ENCODE results near the gene PFDN5. TPM values are rescaled to one million over a fixed set of nuclear protein-coding genes. Genes with fewer than 3 reads are reported as not detected.
"Not testable (repeated sequence)": the region's sequence is repeated elsewhere in the genome, so short reads cannot be mapped to it uniquely, and the experiment has no call there.

Gene PFDN5
- total RNA-seq, 2 experiments from 2014 or later = 305 to 335 TPM

DNA sequence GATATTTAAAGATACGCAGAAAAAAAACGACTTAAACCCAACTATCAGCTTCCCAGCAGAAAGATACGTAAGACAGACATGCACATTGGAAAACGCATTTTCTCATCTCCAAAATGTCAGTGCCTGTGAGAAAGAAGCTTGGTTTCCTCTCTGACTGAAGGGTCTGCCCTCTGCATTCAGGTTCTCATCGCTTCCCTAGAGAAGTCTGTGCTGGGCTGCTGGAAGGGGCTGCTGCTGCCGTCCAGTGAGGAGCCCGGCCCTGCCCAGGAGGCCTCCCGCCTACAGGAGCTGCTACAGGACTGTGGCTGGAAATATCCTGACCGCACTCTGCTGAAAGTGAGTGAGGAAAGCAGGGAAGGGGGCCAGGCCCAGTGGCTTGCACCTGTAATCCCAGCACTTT lies 4.7 kb upstream of the PFDN5 start:
- ChIA-PET POLR2A (no interaction called here), CTCF (interaction anchor here (0.8 to 5.5 kb wide), 8 partner anchors 9 to 77 kb away, joined by 3 to 22 read pairs (median 4); partner anchors contain the start of genes AAAS, ESPL1 and MYG1)
- Mint-ChIP-seq H3K4me1 (peaks cover 25% of the 10 kb centered on the region), H3K27ac (no peak overlapping the region), H3K9me3 (no peaks in the 10 kb centered on the region), H3K36me3 (ENCODE audit: low read depth) (peaks cover 62% of the 10 kb centered on the region), H3K27me3 (no peaks in the 10 kb centered on the region), H3K4me3 (no peak overlapping the region)
- DNase-seq = no peak

- CTCF ChIA-PET = interaction anchor here (0.7 to 5.5 kb wide), 5 partner anchors 16 to 244 kb away, joined by 3 to 22 read pairs (median 5); partner anchors contain the start of gene AAAS
- no peak for DNase-seq
- POLR2A ChIA-PET = no interaction called here
- no peaks in the 10 kb centered on the region for H3K27me3 Mint-ChIP-seq
- H3K4me3 Mint-ChIP-seq = no peak overlapping the region
- H3K36me3 Mint-ChIP-seq (ENCODE audit: low read depth) = peaks cover 63% of the 10 kb centered on the region
- H3K27ac Mint-ChIP-seq = no peak overlapping the region
- peaks cover 39% of the 10 kb centered on the region for H3K4me1 Mint-ChIP-seq
- no peaks in the 10 kb centered on the region for H3K9me3 Mint-ChIP-seq
Observed at GRCh38 chr12:53292426-53292825, 2.9 kb upstream of the PFDN5 start.

- Mint-ChIP-seq H3K36me3 (ENCODE audit: low read depth) (peaks cover 55% of the 10 kb centered on the region), H3K4me1 (peaks cover 56% of the 10 kb centered on the region), H3K27ac (peak overlapping the region; percentile 91), H3K27me3 (no peaks in the 10 kb centered on the region), H3K4me3 (peak overlapping the region; percentile 97), H3K9me3 (no peaks in the 10 kb centered on the region)
- ChIA-PET CTCF (interaction anchor here (0.5 to 1.8 kb wide), 12 partner anchors 10 to 116 kb away, joined by 3 to 20 read pairs (median 5); partner anchors contain the start of gene AAAS), POLR2A (interaction anchor here (0.5 to 1.1 kb wide), 5 partner anchors 12 to 213 kb away, joined by 3 to 8 read pairs (median 3); partner anchors contain the start of gene AAAS)
- DNase-seq = no peak
Observed at GRCh38 chr12:53295891-53296219, 513 bp downstream of the PFDN5 start.

- not testable (repeated sequence) for DNase-seq, H3K9me3 Mint-ChIP-seq, H3K27ac Mint-ChIP-seq, H3K27me3 Mint-ChIP-seq
- peak overlapping the region; percentile 97 for H3K4me3 Mint-ChIP-seq
- H3K4me1 Mint-ChIP-seq = peaks cover 67% of the 10 kb centered on the region
- ChIA-PET CTCF (interaction anchor here (0.9 to 2.9 kb wide), 6 partner anchors 24 to 231 kb away, joined by 3 to 30 read pairs (median 4); partner anchors contain the start of gene AAAS), POLR2A (interaction anchor here (0.5 kb wide), 1 partner anchor 44 kb away, joined by 3 read pairs; no protein-coding TSS in a partner anchor)
- peaks cover 51% of the 10 kb centered on the region for H3K36me3 Mint-ChIP-seq (ENCODE audit: low read depth)
Observed at GRCh38 chr12:53297106-53297505, 1.8 kb downstream of the PFDN5 start.

DNA sequence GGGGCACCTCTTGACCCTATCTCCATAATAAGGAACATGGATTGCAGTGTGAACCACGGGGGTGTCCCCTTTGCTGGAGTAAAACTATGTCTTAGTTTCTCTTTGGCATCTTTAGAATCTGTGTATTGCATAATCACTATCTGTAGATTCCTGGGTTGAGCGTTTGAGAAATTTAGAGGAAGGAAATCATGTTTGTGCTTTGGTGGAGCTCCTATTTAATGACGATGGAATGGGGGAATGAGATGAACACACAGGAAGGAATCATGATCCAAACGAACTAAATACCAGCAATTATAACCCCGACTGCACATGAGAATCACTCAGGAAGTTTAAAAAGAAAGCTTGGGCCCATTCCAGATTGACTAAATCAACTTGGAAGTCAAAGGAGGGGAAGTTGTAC lies 2.8 kb downstream of the PFDN5 start:
- Mint-ChIP-seq H3K4me3 (no peak overlapping the region), H3K4me1 (peaks cover 75% of the 10 kb centered on the region), H3K27ac (no peak overlapping the region), H3K9me3 (no peaks in the 10 kb centered on the region), H3K36me3 (ENCODE audit: low read depth) (peaks cover 50% of the 10 kb centered on the region), H3K27me3 (no peaks in the 10 kb centered on the region)
- ChIA-PET CTCF (interaction anchor here (0.6 to 2.9 kb wide), 10 partner anchors 10 to 232 kb away, joined by 3 to 30 read pairs (median 3); partner anchors contain the start of gene AAAS), POLR2A (interaction anchor here (1.5 kb wide), 1 partner anchor 23 kb away, joined by 4 read pairs; the partner anchor contains the start of gene AAAS)
- DNase-seq = no peak

DNA sequence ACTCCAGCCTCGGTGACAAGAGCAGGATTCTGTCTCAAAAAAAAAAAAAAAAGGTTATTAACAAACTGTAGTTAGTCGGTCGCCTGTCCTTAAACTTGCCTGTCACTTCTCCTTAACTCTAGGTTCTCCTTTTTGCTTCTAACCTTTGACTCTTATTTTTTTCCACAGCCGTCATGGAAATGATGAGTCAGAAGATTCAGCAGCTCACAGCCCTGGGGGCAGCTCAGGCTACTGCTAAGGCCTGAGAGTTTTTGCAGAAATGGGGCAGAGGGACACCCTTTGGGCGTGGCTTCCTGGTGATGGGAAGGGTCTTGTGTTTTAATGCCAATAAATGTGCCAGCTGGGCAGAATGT lies 3.7 kb downstream of the PFDN5 start:
- no peaks in the 10 kb centered on the region for H3K27me3 Mint-ChIP-seq
- peaks cover 44% of the 10 kb centered on the region for H3K36me3 Mint-ChIP-seq (ENCODE audit: low read depth)
- H3K27ac Mint-ChIP-seq = peak overlapping the region; percentile 86
- ChIA-PET POLR2A (interaction anchor here (1.5 kb wide), 1 partner anchor 22 kb away, joined by 4 read pairs; the partner anchor contains the start of gene AAAS), CTCF (interaction anchor here (0.7 to 2.9 kb wide), 12 partner anchors 8 to 104 kb away, joined by 3 to 30 read pairs (median 3); partner anchors contain the start of genes AAAS and ESPL1)
- peaks cover 73% of the 10 kb centered on the region for H3K4me1 Mint-ChIP-seq
- no peaks in the 10 kb centered on the region for H3K9me3 Mint-ChIP-seq
- peak; percentile 53 for DNase-seq
- H3K4me3 Mint-ChIP-seq = peak overlapping the region; percentile 89

GRCh38 chr12:53299454-53300180 lies 4.3 kb downstream of the PFDN5 start, which contains the start of gene MYG1:
Gene MYG1, plus strand, starts transcription at chr12:53299695. Its CDS starts 43 bp downstream, at chr12:53299738.
- Mint-ChIP-seq H3K27me3 (no peaks in the 10 kb centered on the region), H3K9me3 (no peaks in the 10 kb centered on the region), H3K27ac (peak within 1 kb of the TSS; percentile 86), H3K36me3 (ENCODE audit: low read depth) (peaks cover 39% of the 10 kb centered on the region), H3K4me3 (peak within 1 kb of the TSS; percentile 89), H3K4me1 (peaks cover 68% of the 10 kb centered on the region)
- peak; percentile 90 for DNase-seq
- POLR2A ChIA-PET = interaction anchor here (0.6 kb wide), 1 partner anchor 122 kb away, joined by 3 read pairs; no protein-coding TSS in a partner anchor
- CTCF ChIA-PET = interaction anchor here (0.7 to 2.9 kb wide), 11 partner anchors 9 to 104 kb away, joined by 3 to 30 read pairs (median 3); partner anchors contain the start of genes AAAS and ESPL1

DNA sequence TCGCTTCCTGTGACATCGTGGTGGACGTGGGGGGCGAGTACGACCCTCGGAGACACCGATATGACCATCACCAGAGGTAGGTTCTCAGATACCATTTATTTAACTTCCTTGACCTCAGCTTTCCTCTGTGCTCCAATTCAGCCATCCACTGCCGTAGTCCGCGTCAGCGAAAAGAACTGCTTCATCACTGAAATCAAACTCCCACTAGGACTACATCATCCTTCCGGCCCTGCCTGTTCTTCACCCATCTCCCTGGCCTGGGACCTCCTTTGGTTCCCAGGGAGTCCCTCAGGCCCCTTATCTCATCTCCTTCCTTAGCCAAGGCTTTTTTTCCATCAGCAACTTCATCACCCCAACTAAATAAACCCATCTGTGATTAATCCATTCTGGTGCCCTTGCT lies 4.8 kb downstream of the PFDN5 start:
- peaks cover 38% of the 10 kb centered on the region for H3K36me3 Mint-ChIP-seq (ENCODE audit: low read depth)
- ChIA-PET POLR2A (interaction anchor here (0.6 kb wide), 1 partner anchor 122 kb away, joined by 3 read pairs; no protein-coding TSS in a partner anchor), CTCF (interaction anchor here (0.7 to 3.2 kb wide), 3 partner anchors 21 to 53 kb away, joined by 3 to 30 read pairs (median 16); partner anchors contain the start of gene AAAS)
- peak overlapping the region; percentile 89 for H3K4me3 Mint-ChIP-seq
- no peaks in the 10 kb centered on the region for H3K27me3 Mint-ChIP-seq
- H3K4me1 Mint-ChIP-seq = peaks cover 63% of the 10 kb centered on the region
- no peak for DNase-seq
- H3K9me3 Mint-ChIP-seq = no peaks in the 10 kb centered on the region
- peak overlapping the region; percentile 86 for H3K27ac Mint-ChIP-seq

GRCh38 chr12:53302903-53303302 lies 7.6 kb downstream of the PFDN5 start:
- no peak overlapping the region for H3K4me3 Mint-ChIP-seq
- no peak for DNase-seq
- ChIA-PET CTCF (interaction anchor here (0.7 to 3.2 kb wide), 6 partner anchors 8 to 18 kb away, joined by 3 to 16 read pairs (median 4); partner anchors contain the start of genes AAAS and PFDN5), POLR2A (no interaction called here)
- no peak overlapping the region for H3K27ac Mint-ChIP-seq
- peaks cover 40% of the 10 kb centered on the region for H3K4me1 Mint-ChIP-seq
- no peaks in the 10 kb centered on the region for H3K27me3 Mint-ChIP-seq
- no peaks in the 10 kb centered on the region for H3K9me3 Mint-ChIP-seq
- peaks cover 38% of the 10 kb centered on the region for H3K36me3 Mint-ChIP-seq (ENCODE audit: low read depth)

DNA sequence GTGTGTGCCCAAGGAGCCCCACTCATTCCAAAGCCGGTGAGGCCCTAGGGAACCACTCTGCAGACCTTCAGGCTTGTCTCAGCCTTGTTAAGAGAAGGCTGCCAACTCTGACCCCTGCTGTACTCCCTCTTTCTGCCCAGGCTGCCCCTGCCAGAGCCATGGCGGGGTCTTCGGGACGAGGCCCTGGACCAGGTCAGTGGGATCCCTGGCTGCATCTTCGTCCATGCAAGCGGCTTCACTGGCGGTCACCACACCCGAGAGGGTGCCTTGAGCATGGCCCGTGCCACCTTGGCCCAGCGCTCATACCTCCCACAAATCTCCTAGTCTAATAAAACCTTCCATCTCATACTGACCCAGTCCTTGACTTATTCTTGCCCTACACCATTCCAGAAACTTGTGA lies 11.5 kb downstream of the PFDN5 start:
- peaks cover 10% of the 10 kb centered on the region for H3K4me1 Mint-ChIP-seq
- no peak for DNase-seq
- ChIA-PET POLR2A (no interaction called here), CTCF (interaction anchor here (0.7 to 2.5 kb wide), 2 partner anchors 12 to 15 kb away, joined by 3 to 11 read pairs; partner anchors contain the start of genes AAAS and PFDN5)
- no peak overlapping the region for H3K27ac Mint-ChIP-seq
- no peaks in the 10 kb centered on the region for H3K27me3 Mint-ChIP-seq
- no peaks in the 10 kb centered on the region for H3K9me3 Mint-ChIP-seq
- no peak overlapping the region for H3K4me3 Mint-ChIP-seq
- peaks cover 29% of the 10 kb centered on the region for H3K36me3 Mint-ChIP-seq (ENCODE audit: low read depth)

DNA sequence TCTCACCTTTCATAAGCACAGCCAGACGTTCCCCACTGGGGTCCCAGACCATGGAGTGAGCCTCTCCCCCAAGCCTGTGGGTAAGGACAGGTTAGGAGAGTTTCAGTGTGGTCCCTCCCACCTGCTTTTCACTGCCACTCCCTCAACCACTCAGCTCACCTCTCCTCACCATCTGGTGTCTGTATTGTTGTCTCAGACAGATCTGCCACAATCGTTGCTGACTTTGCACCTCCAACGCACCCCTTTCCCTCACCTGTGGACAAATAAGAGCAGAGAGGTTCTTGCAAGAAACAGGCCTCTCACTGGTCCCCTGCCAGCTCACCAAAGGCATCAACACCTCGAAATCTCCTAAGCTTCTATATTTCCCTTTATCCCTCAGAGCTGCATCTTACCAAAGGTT lies 12.9 kb downstream of the PFDN5 start:
- CTCF ChIA-PET = interaction anchor here (0.8 to 5.3 kb wide), 6 partner anchors 9 to 148 kb away, joined by 3 to 40 read pairs (median 4); partner anchors contain the start of genes AAAS and MYG1
- no peak overlapping the region for H3K4me3 Mint-ChIP-seq
- POLR2A ChIA-PET = interaction anchor here (0.6 kb wide), 1 partner anchor 13 kb away, joined by 4 read pairs; the partner anchor contains the start of gene PFDN5
- DNase-seq = no peak
- H3K27me3 Mint-ChIP-seq = no peaks in the 10 kb centered on the region
- no peaks in the 10 kb centered on the region for H3K9me3 Mint-ChIP-seq
- no peaks in the 10 kb centered on the region for H3K4me1 Mint-ChIP-seq
- H3K36me3 Mint-ChIP-seq (ENCODE audit: low read depth) = peaks cover 24% of the 10 kb centered on the region
- no peak overlapping the region for H3K27ac Mint-ChIP-seq

DNA sequence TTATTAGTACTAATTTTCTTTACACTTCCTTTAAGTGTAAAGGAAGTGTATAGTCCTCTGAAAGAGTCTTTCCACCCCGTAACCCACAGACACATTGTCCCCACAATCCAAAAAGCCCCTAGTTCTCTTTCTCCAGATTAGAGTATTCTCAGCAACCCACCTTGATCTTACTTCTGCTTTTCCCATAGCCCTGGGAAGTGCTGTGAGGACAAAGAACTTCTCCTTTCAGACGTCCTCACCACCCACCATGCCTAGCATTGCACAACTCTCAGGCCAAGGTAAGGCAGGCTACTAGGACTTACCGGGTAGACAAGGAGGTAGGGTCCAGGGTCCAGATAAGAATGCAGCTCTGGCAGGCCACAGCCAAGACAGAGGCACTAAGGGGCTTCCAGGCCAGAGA lies 18.7 kb downstream of the PFDN5 start:
- H3K27me3 Mint-ChIP-seq = no peaks in the 10 kb centered on the region
- H3K4me3 Mint-ChIP-seq = no peak overlapping the region
- peaks cover 37% of the 10 kb centered on the region for H3K36me3 Mint-ChIP-seq (ENCODE audit: low read depth)
- peak overlapping the region; percentile 27 for H3K27ac Mint-ChIP-seq
- DNase-seq = no peak
- H3K4me1 Mint-ChIP-seq = peaks cover 6% of the 10 kb centered on the region
- ChIA-PET POLR2A (no interaction called here), CTCF (interaction anchor here (0.8 kb wide), 1 partner anchor 12 kb away, joined by 4 read pairs; no protein-coding TSS in a partner anchor)
- H3K9me3 Mint-ChIP-seq = no peaks in the 10 kb centered on the region

Data from activated CD4-positive, alpha-beta T cell treated with anti-CD3 and anti-CD28 coated beads, Interleukin-2, amount 10 ng/mL, durations not matched to agents 7 days and 5 days (primary cell).